Psoas muscle (tissue), 8 donors: ENCODE results near the gene PARP1. TPM values are rescaled to one million over a fixed set of nuclear protein-coding genes. Genes with fewer than 3 reads are reported as not detected.

Source experiments
- ATAC-seq, 4 donors: fragments of 200-7000 bp; cut with Tn5 transposase; one replicate each; pipeline ENCODE4 v1.9.1; 2020; ENCODE audit warnings: moderate library complexity in 3 of 4, mild to moderate bottlenecking in 2 of 4
- DNase-seq, 2 donors: peaks; one replicate each; pipeline ENCODE4 v3.0.0-alpha.2; 2020
- H3K27ac ChIP-seq: fragments of 200-600 bp; one replicate; pipeline ENCODE4 v1.8.0; 2022
- H3K27me3 ChIP-seq, 3 donors: fragments of 200-600 bp in 1 of 3; one replicate each; pipeline versions ENCODE4 v1.6.1 to v1.8.0; 2013 to 2022; ENCODE audit warnings: low read length in 2 of 3, mild to moderate bottlenecking in 2 of 3, moderate library complexity in 1 of 3; ENCODE audit not compliant: insufficient read depth in 3 of 3
- H3K36me3 ChIP-seq, 2 donors: fragments of 200-600 bp in 1 of 2; one replicate each; pipeline versions ENCODE4 v1.6.1 to v1.8.0; 2013 to 2022; ENCODE audit warnings: low read depth in 1 of 2, mild to moderate bottlenecking in 1 of 2, moderate library complexity in 1 of 2; ENCODE audit not compliant: insufficient read depth in 1 of 2
- H3K4me1 ChIP-seq: fragments of 200-600 bp; one replicate; pipeline ENCODE4 v1.8.0; 2022
- H3K4me3 ChIP-seq: fragments of 200-600 bp; one replicate; pipeline ENCODE4 v1.8.0; 2022; ENCODE audit warnings: mild to moderate bottlenecking
- H3K9me3 ChIP-seq: fragments of 200-600 bp; one replicate; pipeline ENCODE4 v1.8.0; 2022
- WGBS, 3 donors: extraction: QIAGEN DNeasy Blood & Tissue Kit; methylation state at CpG; one replicate each; pipeline versions ENCODE4 v1.1.6 to v1.1.7; 2013; 5-methylcytosine and 5-hydroxymethylcytosine counted together
- intact Hi-C, 2 donors: fragments of 100-400 bp; cut with DNase I; formaldehyde crosslinking; loops; one replicate each; pipeline versions ENCODE4 v1.11.0 to v1.14.2; 2022
- polyA plus RNA-seq, 3 donors: library from polyadenylated mRNA; stranded (reverse); fragments of 200-250 nt; gene quantifications; one replicate each; pipeline ENCODE4 v1.2.3, GENCODE V29; 2013
- total RNA-seq, 4 donors: library from RNA; stranded (reverse); fragmentation: NEBNext Ultra II Directional in 2 of 4; extraction: Animal tissue kit (Norgen Biotek cat#: 25700) in 2 of 4; gene quantifications; one replicate each; pipeline versions ENCODE4 v1.2.1 to v1.2.4, GENCODE V29; 2021 to 2023
- TF ChIP-seq, protein P1 (sequence below): fragments of 200-600 bp; IDR thresholded peaks from one replicate; pipeline ENCODE4 v1.8.0; 2022; ENCODE audit warnings: antibody characterized with exemption
- donor health status: healthy with polysubstance abuse.
- donor health status: DM: no; HTN: no; CAD: no; lungs with moderate emphysema.
- donor health status: Bipolar disorder and iron deficiency.
- donor health status: healthy.
- donor health status: DM: yes; HTN: yes; CAD: no.
- donor health status: DM: no; HTN: no; CAD: no.
- donor health status: DM: no; HTN: no; CAD: no.
- donor health status: DM: yes; HTN: yes; CAD: no.

Gene PARP1
- total and polyA plus RNA-seq, 7 donors, result 23.8 to 85.8 (median 54.7) TPM

DNA sequence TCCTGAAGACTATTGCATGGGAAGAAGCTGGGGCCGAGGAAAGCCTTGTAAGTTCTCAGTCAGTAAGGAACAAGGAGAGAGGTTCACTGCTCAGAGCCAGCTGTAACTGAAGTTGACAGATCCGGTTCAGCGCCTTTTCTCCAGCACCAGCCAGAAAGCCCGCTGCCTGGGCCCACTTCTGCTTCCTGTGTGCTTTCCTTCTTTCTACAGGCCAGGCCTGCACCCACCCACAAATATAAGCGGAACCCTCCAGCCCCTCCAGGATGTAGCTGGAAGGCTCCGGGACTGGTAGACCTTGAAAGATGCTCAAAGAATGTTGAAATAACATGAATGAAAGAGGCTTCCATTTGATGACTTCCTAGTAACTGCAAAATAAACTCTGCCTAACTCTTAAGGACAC, 38.8 kb downstream of the PARP1 start:
- ATAC-seq, result no peak
- DNase-seq, result no peak
- Histone ChIP-seq H3K27me3 (no peaks in the 10 kb centered on the region), H3K9me3 (no peaks in the 10 kb centered on the region), H3K27ac (no peak overlapping the region), H3K36me3 (peaks cover 9 to 97% of the 10 kb centered on the region in 2 donors), H3K4me3 (no peak overlapping the region), H3K4me1 (peaks cover 25% of the 10 kb centered on the region)
- intact Hi-C loops, result no loop called here
- 83 to 90% (median 87%) methylated on average over 6 of the region's 6 CpGs for WGBS, 3 donors
- TF ChIP-seq, protein P1, sequence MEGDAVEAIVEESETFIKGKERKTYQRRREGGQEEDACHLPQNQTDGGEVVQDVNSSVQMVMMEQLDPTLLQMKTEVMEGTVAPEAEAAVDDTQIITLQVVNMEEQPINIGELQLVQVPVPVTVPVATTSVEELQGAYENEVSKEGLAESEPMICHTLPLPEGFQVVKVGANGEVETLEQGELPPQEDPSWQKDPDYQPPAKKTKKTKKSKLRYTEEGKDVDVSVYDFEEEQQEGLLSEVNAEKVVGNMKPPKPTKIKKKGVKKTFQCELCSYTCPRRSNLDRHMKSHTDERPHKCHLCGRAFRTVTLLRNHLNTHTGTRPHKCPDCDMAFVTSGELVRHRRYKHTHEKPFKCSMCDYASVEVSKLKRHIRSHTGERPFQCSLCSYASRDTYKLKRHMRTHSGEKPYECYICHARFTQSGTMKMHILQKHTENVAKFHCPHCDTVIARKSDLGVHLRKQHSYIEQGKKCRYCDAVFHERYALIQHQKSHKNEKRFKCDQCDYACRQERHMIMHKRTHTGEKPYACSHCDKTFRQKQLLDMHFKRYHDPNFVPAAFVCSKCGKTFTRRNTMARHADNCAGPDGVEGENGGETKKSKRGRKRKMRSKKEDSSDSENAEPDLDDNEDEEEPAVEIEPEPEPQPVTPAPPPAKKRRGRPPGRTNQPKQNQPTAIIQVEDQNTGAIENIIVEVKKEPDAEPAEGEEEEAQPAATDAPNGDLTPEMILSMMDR, result no peak

DNA sequence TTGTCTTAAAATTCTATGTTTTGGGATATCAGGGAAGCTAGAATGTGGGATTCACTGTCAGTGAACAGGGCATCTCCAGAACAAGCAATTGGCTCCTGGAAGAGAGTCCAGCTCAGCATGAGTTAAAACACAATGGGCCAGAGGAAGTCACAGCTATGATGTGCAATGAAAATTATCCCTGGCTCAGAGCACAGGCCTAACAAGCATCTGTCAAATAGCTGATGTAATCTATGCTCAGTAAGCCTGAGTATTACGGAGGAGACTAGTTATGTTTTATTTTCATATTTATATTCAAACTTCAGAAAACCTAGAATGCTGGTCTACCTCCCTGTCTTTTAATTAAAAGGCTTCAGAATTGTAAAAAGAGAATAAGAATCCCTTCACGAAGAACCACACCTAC, 41.6 kb downstream of the PARP1 start:
- ATAC-seq, result no peak

DNA sequence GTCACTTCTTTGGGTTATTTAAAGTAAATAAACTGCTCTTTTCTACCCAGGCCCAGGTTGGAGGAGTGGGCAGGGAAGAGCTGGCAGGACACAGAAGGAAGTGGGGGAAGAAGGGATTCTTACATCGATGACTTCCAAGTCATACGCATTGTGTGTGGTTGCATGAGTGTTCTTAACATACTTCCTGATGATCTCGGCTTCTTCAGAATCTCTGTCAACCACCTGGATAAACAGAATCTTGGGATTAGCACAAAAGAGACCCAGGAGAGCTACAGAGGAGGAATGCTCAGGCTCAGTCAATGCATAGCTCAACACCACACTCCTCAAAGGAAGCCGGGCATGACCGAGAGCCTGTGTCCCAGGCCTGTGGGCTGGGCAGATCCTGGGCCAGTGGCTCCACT, 42.1 kb downstream of the PARP1 start:
- 88 to 95% (median 90%) methylated on average over 5 of the region's 5 CpGs for WGBS, 3 donors

More for the DNA sequence above, 41.6 kb downstream of the PARP1 start:
- no peak overlapping the region for H3K4me3 ChIP-seq
- WGBS, 3 donors, result 76 to 95% (median 78%) methylated on average over 2 of the region's 2 CpGs
- H3K27me3 ChIP-seq, result no peaks in the 10 kb centered on the region
- no peaks in the 10 kb centered on the region for H3K9me3 ChIP-seq
- intact Hi-C loops, result no loop called here
- DNase-seq, result no peak
- no peak overlapping the region for H3K27ac ChIP-seq
- TF ChIP-seq, protein P1, result no peak
- H3K4me1 ChIP-seq, result peaks cover 15% of the 10 kb centered on the region
- H3K36me3 ChIP-seq, result peaks cover 19 to 99% of the 10 kb centered on the region in 2 donors

DNA sequence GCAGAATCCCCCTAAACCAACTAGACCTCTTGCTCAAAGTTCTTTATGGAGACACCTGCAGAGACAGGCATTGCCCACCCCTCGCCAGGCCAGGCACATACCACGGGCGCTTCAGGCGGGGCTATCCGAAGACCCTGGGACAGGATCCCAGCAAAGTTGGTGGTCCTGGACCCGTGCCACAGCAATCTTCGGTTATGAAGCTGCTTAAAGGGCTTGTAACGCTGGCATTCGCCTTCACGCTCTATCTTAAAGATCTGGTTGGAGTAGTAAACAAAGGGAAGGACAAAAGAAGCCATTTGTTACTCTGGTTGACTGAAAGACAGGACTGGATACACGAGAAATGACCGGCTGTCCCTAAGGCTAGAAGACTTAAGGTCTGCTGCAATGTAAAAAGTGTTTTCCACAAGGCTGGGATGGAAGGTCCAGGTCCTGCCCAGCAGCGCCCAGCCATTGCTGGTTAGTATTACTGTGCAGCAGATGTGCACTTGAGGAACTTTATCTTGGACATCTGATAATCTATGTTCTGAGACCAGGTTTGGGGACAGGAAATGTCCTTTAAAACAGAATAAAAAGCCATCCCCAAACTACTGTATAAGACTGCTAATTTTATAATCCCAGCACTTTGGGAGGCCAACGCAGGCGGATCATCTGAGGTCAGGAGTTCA, 42.9 kb downstream of the PARP1 start:
- no peak for ATAC-seq
- Histone ChIP-seq H3K36me3 (peaks cover 19 to 99% of the 10 kb centered on the region in 2 donors), H3K27ac (peak overlapping the region; percentile 84), H3K4me3 (no peak overlapping the region), H3K27me3 (no peaks in the 10 kb centered on the region), H3K4me1 (peaks cover 15% of the 10 kb centered on the region), H3K9me3 (no peaks in the 10 kb centered on the region)
- WGBS, 3 donors, result 78 to 82% (median 79%) methylated on average over 15 of the region's 15 CpGs
- intact Hi-C loops, result no loop called here
- no peak for DNase-seq
- TF ChIP-seq, protein P1, result no peak

More for the DNA sequence above, 42.1 kb downstream of the PARP1 start:
- Histone ChIP-seq H3K27me3 (no peaks in the 10 kb centered on the region), H3K27ac (no peak overlapping the region), H3K4me3 (no peak overlapping the region), H3K4me1 (peaks cover 15% of the 10 kb centered on the region), H3K36me3 (peaks cover 19 to 99% of the 10 kb centered on the region in 2 donors), H3K9me3 (no peaks in the 10 kb centered on the region)
- ATAC-seq, result no peak
- no peak for DNase-seq
- TF ChIP-seq, protein P1, result no peak
- intact Hi-C loops, result no loop called here

DNA sequence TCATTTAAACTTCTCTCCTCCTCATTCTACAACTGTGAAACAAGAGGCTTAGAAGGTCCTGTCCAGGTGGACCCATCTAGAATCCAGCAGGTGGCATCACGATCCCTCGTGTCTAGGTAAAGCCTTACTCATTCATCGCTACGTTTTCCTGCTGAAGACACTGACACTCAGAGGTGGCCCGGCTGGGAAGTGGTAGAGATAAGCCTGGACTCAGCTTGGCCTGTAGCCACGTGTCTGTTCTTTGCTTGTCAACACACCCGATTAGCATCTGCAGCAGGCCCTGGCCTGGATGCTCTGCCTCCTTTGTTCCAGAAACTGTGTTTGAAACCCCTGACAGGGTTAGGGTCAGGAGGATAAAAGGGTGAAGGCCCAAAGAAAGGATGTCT, 43.4 kb downstream of the PARP1 start:
- Histone ChIP-seq H3K9me3 (no peaks in the 10 kb centered on the region), H3K27ac (peak overlapping the region; percentile 84), H3K36me3 (peaks cover 19 to 99% of the 10 kb centered on the region in 2 donors), H3K27me3 (no peaks in the 10 kb centered on the region), H3K4me1 (peaks cover 15% of the 10 kb centered on the region), H3K4me3 (no peak overlapping the region)
- peak; percentile 57 to 71 (median 68) for ATAC-seq
- intact Hi-C loops, result no loop called here
- TF ChIP-seq, protein P1, result no peak
- 44 to 56% (median 50%) methylated on average over 7 of the region's 7 CpGs for WGBS, 3 donors
- DNase-seq, result peak in 1 of 2 donors; percentile 27
